HEK293T (cell line): ENCODE results near the gene ANKRD66.

Experiments used
- FOXA1 ChIP-seq: fragments of 450-650 bp; IDR thresholded peaks from 2 replicates; pipeline ENCODE4 v1.6.1; 2016; ENCODE audit warnings: mild to moderate bottlenecking
- SP1 ChIP-seq: fragments of 450-650 bp; IDR thresholded peaks from 2 replicates; pipeline ENCODE4 v1.6.1; 2017

DNA sequence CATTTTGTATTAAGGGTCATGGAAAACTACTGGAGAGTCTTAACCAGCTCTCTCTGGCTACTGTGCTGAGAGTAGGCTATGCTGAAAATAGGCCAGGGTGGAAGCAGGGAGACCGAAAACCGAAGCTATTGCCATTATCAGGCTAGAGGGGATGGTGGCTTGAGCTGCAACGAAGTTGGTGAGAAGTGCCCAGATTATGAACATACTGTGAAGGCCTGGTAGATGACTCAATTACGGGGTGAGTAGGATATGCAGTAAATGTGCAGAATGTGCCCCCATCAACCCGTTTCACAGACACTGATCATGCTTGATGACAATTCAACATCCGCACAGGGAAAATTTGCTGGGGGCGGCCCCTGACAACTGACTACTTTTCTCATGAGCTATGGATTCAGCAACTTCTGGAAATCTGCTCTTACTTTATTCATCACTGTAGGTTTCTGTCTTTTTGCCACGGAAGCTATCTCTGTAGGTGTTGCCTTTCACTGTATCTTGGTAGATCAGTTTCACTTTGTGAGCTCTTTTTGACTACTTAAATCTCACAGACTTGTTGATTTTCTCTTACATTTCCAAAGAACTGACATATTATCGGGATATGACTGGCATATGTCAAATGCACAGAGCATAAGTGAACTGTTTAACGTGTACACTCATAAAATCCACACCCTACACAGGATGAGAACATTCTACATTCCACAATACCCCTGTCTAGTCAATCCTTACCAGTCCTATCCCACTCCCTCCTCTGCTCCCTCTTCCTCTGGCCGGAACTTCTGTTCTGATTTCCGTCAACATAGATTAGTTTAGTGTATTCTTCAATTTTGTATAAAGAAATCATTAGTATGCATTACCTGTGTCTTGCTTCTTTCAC is 31.0 kb downstream of the ANKRD66 start:
- TF ChIP-seq FOXA1 (no peak), SP1 (no peak)
